Measurements from ENCODE around the gene SNRPB. TPM values are rescaled to one million over a fixed set of nuclear protein-coding genes. Genes with fewer than 3 reads are reported as not detected.

Gene SNRPB
- total and polyA plus RNA-seq, 2 of the 13 experiments (the other 11 are each of a cell fraction or from before 2014, with no cell fraction given): 473 to 844 TPM

GRCh38 chr20:2518558-2518957 lies 48.0 kb upstream of the SNRPB start (continued):
- TF ChIP-seq TAF15 (IDR thresholded peaks at IDR 0.05; ENCODE audit: low read depth, low read length, poor library complexity, severe bottlenecking): no peak
- TF ChIP-seq PBX2 (CRISPR knock-in tag; IDR thresholded peaks at IDR 0.05): no peak
- TF ChIP-seq, protein P1, sequence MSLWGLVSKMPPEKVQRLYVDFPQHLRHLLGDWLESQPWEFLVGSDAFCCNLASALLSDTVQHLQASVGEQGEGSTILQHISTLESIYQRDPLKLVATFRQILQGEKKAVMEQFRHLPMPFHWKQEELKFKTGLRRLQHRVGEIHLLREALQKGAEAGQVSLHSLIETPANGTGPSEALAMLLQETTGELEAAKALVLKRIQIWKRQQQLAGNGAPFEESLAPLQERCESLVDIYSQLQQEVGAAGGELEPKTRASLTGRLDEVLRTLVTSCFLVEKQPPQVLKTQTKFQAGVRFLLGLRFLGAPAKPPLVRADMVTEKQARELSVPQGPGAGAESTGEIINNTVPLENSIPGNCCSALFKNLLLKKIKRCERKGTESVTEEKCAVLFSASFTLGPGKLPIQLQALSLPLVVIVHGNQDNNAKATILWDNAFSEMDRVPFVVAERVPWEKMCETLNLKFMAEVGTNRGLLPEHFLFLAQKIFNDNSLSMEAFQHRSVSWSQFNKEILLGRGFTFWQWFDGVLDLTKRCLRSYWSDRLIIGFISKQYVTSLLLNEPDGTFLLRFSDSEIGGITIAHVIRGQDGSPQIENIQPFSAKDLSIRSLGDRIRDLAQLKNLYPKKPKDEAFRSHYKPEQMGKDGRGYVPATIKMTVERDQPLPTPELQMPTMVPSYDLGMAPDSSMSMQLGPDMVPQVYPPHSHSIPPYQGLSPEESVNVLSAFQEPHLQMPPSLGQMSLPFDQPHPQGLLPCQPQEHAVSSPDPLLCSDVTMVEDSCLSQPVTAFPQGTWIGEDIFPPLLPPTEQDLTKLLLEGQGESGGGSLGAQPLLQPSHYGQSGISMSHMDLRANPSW (CRISPR knock-in tag; IDR thresholded peaks at IDR 0.05; ENCODE audit: borderline replicate concordance): no peak
- TF ChIP-seq, protein P2, sequence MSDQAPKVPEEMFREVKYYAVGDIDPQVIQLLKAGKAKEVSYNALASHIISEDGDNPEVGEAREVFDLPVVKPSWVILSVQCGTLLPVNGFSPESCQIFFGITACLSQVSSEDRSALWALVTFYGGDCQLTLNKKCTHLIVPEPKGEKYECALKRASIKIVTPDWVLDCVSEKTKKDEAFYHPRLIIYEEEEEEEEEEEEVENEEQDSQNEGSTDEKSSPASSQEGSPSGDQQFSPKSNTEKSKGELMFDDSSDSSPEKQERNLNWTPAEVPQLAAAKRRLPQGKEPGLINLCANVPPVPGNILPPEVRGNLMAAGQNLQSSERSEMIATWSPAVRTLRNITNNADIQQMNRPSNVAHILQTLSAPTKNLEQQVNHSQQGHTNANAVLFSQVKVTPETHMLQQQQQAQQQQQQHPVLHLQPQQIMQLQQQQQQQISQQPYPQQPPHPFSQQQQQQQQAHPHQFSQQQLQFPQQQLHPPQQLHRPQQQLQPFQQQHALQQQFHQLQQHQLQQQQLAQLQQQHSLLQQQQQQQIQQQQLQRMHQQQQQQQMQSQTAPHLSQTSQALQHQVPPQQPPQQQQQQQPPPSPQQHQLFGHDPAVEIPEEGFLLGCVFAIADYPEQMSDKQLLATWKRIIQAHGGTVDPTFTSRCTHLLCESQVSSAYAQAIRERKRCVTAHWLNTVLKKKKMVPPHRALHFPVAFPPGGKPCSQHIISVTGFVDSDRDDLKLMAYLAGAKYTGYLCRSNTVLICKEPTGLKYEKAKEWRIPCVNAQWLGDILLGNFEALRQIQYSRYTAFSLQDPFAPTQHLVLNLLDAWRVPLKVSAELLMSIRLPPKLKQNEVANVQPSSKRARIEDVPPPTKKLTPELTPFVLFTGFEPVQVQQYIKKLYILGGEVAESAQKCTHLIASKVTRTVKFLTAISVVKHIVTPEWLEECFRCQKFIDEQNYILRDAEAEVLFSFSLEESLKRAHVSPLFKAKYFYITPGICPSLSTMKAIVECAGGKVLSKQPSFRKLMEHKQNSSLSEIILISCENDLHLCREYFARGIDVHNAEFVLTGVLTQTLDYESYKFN (CRISPR knock-in tag; conservative IDR thresholded peaks at IDR 0.05): no peak
- TF ChIP-seq, protein P3, sequence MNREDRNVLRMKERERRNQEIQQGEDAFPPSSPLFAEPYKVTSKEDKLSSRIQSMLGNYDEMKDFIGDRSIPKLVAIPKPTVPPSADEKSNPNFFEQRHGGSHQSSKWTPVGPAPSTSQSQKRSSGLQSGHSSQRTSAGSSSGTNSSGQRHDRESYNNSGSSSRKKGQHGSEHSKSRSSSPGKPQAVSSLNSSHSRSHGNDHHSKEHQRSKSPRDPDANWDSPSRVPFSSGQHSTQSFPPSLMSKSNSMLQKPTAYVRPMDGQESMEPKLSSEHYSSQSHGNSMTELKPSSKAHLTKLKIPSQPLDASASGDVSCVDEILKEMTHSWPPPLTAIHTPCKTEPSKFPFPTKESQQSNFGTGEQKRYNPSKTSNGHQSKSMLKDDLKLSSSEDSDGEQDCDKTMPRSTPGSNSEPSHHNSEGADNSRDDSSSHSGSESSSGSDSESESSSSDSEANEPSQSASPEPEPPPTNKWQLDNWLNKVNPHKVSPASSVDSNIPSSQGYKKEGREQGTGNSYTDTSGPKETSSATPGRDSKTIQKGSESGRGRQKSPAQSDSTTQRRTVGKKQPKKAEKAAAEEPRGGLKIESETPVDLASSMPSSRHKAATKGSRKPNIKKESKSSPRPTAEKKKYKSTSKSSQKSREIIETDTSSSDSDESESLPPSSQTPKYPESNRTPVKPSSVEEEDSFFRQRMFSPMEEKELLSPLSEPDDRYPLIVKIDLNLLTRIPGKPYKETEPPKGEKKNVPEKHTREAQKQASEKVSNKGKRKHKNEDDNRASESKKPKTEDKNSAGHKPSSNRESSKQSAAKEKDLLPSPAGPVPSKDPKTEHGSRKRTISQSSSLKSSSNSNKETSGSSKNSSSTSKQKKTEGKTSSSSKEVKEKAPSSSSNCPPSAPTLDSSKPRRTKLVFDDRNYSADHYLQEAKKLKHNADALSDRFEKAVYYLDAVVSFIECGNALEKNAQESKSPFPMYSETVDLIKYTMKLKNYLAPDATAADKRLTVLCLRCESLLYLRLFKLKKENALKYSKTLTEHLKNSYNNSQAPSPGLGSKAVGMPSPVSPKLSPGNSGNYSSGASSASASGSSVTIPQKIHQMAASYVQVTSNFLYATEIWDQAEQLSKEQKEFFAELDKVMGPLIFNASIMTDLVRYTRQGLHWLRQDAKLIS (CRISPR knock-in tag; IDR thresholded peaks at IDR 0.05): no peak
- TF ChIP-seq ZNF570 (CRISPR knock-in tag; IDR thresholded peaks at IDR 0.05; ENCODE audit: borderline replicate concordance): no peak
